ENCODE measurements around the gene RAB11A.

Gene RAB11A

DNA sequence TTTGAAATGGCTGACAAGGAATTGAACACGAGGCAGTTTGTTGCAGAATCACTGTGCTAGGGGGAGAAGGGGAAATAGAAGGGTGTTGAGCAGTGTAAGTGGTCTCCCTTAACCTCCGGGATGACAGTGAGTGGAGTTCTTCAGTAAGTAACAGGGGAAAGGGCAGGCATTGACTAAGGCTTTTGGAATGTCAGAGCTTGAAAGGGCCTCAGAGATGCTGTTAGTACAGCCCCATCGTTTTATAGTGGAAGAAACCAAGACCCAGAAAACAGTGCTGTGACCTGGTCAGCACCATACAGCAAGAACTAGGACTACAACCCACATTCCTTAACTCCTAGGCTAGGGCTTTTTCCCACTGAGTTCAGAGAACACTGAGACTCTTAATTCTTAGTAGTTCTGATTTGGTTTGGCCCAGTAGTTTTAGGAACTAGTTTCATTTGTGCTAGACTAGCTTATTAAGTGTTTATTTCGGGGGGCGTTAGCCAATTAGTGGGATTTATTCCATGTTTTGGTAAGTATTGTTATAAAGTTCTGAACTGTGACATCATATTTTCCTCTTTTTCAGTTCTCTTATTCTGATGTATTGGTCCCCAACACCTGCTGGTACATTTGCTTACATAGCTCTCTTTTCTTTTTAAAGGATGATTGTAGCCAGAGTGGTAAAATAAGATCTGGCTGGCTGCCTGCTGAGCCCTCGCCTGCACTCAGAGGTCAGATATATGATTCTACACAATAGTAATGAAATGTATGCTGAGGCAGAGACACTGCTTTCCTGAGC, 34.2 kb downstream of the RAB11A start:
- H3K4me3 ChIP-seq (ENCODE audit: low read length) = no peak overlapping the region
- no peak overlapping the region for H3K9ac ChIP-seq (ENCODE audit: low read length)
- no peaks in the 10 kb centered on the region for H3K36me3 ChIP-seq (ENCODE audit: control insufficient read depth, insufficient read depth, low read length)
- no peaks in the 10 kb centered on the region for H3K4me1 ChIP-seq (ENCODE audit: control insufficient read depth, insufficient read depth, low read length)
- no peak overlapping the region for H3K27ac ChIP-seq (ENCODE audit: low read depth, low read length)
- H3K27me3 ChIP-seq (ENCODE audit: control insufficient read depth, insufficient read depth, low read length) = no peaks in the 10 kb centered on the region

DNA sequence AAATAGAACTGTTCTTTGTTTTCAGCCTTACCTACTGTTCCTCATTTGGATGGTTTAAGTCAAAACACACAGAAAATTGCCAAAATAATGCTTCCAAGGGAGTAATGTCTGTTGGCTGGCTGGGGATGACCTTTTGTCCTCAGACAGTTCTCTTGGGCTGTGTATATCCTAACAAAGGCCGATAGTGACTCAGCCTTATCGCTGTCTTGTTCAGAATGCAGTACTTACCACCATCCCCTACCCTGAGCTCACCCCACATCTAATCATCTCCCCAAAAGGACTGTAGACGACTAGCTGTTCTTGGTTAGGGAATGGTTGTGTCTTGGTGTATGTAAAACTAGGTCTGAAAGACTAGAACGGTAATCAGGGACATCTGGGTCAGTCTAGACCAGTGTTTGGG, 35.0 kb downstream of the RAB11A start:
- no peak overlapping the region for H3K4me3 ChIP-seq (ENCODE audit: low read length)
- H3K27ac ChIP-seq (ENCODE audit: low read depth, low read length) = no peak overlapping the region
- H3K36me3 ChIP-seq (ENCODE audit: control insufficient read depth, insufficient read depth, low read length) = no peaks in the 10 kb centered on the region
- no peaks in the 10 kb centered on the region for H3K27me3 ChIP-seq (ENCODE audit: control insufficient read depth, insufficient read depth, low read length)
- no peaks in the 10 kb centered on the region for H3K4me1 ChIP-seq (ENCODE audit: control insufficient read depth, insufficient read depth, low read length)
- H3K9ac ChIP-seq (ENCODE audit: low read length) = no peak overlapping the region

DNA sequence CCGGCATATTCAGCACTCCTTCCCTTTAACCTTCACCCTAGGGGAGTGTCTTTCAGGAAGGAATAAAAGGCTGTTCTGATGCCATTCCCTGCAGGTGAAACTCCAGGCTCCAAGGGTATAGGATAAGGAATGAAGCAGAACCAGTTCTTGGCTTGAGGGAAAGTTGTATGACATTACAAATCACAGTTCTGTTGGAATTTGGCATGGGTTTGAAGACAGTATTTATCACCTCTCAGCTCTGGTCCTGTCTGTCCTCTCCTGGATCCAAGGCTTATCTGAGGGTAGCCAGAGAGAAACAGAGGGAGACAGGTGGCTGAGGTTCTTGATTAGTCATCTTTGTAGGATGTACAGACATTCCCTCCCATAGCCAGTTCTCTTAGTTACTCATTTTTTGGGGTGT, 37.1 kb downstream of the RAB11A start:
- Histone ChIP-seq H3K27ac (ENCODE audit: low read depth, low read length) (no peak overlapping the region), H3K9ac (ENCODE audit: low read length) (no peak overlapping the region), H3K36me3 (ENCODE audit: control insufficient read depth, insufficient read depth, low read length) (peaks cover 3% of the 10 kb centered on the region), H3K4me1 (ENCODE audit: control insufficient read depth, insufficient read depth, low read length) (no peaks in the 10 kb centered on the region), H3K27me3 (ENCODE audit: control insufficient read depth, insufficient read depth, low read length) (no peaks in the 10 kb centered on the region), H3K4me3 (ENCODE audit: low read length) (no peak overlapping the region)

DNA sequence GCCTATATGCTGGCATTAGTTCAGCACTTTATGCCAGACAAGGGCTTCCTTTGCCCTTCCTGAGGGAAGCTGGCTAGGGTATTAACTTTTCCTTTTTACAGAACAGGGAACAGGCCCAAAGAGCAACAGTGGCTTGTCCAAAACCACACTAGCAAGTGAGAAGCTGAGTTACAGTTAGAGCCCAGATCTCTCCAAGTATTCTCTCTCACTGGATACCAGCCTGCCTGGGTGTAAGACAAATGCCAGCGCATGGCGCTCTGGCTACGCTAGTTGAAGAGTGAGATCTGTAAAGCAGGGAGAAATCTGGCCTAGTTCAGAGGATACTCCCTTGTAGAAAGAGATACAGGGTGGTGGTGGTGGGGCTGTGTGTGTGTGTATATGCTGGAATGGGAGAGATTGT, 38.4 kb downstream of the RAB11A start:
- H3K27me3 ChIP-seq (ENCODE audit: control insufficient read depth, insufficient read depth, low read length) = no peaks in the 10 kb centered on the region
- no peak overlapping the region for H3K27ac ChIP-seq (ENCODE audit: low read depth, low read length)
- peaks cover 3% of the 10 kb centered on the region for H3K36me3 ChIP-seq (ENCODE audit: control insufficient read depth, insufficient read depth, low read length)
- no peak overlapping the region for H3K4me3 ChIP-seq (ENCODE audit: low read length)
- H3K4me1 ChIP-seq (ENCODE audit: control insufficient read depth, insufficient read depth, low read length) = no peaks in the 10 kb centered on the region
- H3K9ac ChIP-seq (ENCODE audit: low read length) = no peak overlapping the region

DNA sequence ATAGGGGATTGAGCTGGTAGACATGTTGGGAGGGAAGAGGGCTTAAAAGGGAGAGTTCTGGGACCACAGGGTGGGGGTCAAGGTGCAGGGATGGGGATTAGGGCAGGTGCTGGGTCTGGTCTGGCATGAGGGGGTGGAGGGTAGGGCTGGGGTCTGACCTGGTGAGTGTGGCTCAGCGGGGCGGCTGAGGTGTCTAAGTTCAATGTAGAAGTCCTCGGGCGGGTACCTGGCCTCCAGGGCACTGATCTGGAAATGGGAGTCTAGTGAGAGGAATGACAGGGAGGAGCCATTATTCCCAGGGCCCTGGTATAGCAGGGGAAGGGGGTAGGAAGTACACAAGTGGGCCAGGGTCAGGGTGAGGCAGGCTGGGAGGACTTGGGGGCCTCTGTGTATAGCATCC, 39.6 kb downstream of the RAB11A start:
- Histone ChIP-seq H3K27me3 (ENCODE audit: control insufficient read depth, insufficient read depth, low read length) (no peaks in the 10 kb centered on the region), H3K36me3 (ENCODE audit: control insufficient read depth, insufficient read depth, low read length) (peaks cover 3% of the 10 kb centered on the region)

DNA sequence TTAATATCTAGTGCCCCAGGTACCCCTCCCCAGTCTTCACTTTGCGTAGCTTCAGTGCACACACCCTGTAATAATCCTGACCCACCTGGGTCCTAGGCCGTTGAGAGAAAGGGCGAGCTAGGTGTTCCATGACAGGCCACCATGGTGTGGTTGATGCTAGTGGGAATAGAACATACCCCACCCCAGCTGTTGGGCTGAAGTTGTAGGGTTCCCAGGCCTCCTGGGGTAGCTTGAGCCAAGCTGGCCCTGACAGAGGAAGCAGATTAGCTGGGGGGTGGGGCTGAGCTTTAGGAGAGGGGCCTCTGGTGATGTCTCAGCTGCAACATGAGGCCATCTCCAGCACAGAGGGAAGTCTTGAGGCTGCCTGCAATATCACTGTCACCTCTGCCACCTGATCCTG, 40.5 kb downstream of the RAB11A start:
- Histone ChIP-seq H3K27ac (ENCODE audit: low read depth, low read length) (no peak overlapping the region), H3K36me3 (ENCODE audit: control insufficient read depth, insufficient read depth, low read length) (peaks cover 3% of the 10 kb centered on the region), H3K4me3 (ENCODE audit: low read length) (no peak overlapping the region), H3K27me3 (ENCODE audit: control insufficient read depth, insufficient read depth, low read length) (no peaks in the 10 kb centered on the region), H3K4me1 (ENCODE audit: control insufficient read depth, insufficient read depth, low read length) (no peaks in the 10 kb centered on the region), H3K9ac (ENCODE audit: low read length) (no peak overlapping the region)

More for the DNA sequence above, 39.6 kb downstream of the RAB11A start:
- Histone ChIP-seq H3K4me1 (ENCODE audit: control insufficient read depth, insufficient read depth, low read length) (no peaks in the 10 kb centered on the region), H3K4me3 (ENCODE audit: low read length) (no peak overlapping the region), H3K27ac (ENCODE audit: low read depth, low read length) (no peak overlapping the region), H3K9ac (ENCODE audit: low read length) (no peak overlapping the region)

DNA sequence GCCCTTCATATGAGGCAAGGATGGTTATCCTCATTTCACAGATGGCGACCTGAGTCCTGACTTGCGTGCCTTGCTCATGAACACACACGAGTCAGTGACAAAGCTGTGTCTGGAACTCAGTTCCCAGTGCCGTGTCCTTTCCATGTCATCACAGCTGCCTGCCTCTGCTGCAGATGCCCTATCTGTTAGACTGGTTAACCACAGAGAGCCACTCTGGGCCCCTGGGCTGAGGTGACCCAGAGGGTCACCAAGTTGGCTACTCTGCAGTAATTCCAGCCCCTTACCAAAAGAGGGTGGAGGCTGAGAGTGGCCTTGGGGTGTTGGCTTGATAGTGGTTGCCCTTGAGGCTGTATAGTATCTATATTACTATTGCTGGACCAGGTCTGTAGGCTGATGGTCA, 41.0 kb downstream of the RAB11A start:
- peaks cover 3% of the 10 kb centered on the region for H3K36me3 ChIP-seq (ENCODE audit: control insufficient read depth, insufficient read depth, low read length)
- H3K27me3 ChIP-seq (ENCODE audit: control insufficient read depth, insufficient read depth, low read length) = no peaks in the 10 kb centered on the region
- H3K27ac ChIP-seq (ENCODE audit: low read depth, low read length) = no peak overlapping the region

DNA sequence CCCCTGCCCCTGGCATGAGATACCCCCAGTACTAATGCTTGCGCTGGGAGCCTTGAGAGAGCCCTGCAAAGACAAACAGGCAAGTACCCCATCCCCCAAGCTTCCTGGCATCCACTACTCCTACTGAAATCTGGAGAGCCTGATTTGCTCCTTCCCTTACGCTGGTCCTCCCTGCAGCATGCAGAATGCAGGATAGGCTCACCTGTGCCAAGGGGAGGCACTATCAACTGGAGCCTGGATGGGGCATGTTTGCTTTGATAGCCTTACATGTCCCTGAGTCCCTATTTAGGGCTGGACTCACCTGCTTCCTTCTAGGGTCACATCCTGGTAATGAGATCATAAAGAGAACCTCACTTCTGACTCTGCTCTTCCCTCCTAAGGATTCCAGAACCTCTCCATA, 42.9 kb downstream of the RAB11A start:
- Histone ChIP-seq H3K27me3 (ENCODE audit: control insufficient read depth, insufficient read depth, low read length) (no peaks in the 10 kb centered on the region), H3K27ac (ENCODE audit: low read depth, low read length) (no peak overlapping the region), H3K36me3 (ENCODE audit: control insufficient read depth, insufficient read depth, low read length) (peaks cover 3% of the 10 kb centered on the region), H3K9ac (ENCODE audit: low read length) (no peak overlapping the region), H3K4me3 (ENCODE audit: low read length) (no peak overlapping the region), H3K4me1 (ENCODE audit: control insufficient read depth, insufficient read depth, low read length) (no peaks in the 10 kb centered on the region)

More for the DNA sequence above, 41.0 kb downstream of the RAB11A start:
- H3K4me1 ChIP-seq (ENCODE audit: control insufficient read depth, insufficient read depth, low read length) = no peaks in the 10 kb centered on the region
- H3K4me3 ChIP-seq (ENCODE audit: low read length) = no peak overlapping the region
- no peak overlapping the region for H3K9ac ChIP-seq (ENCODE audit: low read length)

DNA sequence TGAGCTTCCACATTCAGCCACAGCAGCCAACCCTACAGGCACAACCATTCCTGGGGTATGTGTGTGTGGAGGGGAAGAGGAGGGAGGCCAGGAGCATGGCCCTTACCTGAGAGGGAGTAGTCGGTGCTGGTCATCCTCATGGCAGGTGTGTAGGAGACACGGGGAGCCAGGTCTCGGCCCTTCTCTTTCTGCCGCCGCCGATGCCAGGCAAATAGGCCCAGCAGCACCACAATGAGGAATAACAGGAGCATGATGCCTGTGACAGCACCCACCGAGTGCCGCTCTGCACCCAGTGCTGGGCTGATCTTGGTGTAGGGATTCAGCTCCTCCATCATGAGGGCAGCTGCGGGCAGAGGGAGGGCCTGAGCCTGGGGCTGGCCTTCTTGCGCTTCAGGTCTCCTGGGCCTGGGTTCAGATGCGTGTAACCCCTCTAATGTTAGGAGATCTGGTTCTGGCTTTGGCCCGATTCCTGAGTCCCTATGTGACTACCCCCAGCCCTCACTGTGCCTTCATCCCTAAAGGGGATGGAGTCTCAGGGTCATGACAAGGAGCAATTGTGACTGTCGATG, 44.4 kb downstream of the RAB11A start:
- no peaks in the 10 kb centered on the region for H3K27me3 ChIP-seq (ENCODE audit: control insufficient read depth, insufficient read depth, low read length)
- H3K9ac ChIP-seq (ENCODE audit: low read length) = no peak overlapping the region
- peaks cover 3% of the 10 kb centered on the region for H3K36me3 ChIP-seq (ENCODE audit: control insufficient read depth, insufficient read depth, low read length)
- H3K4me1 ChIP-seq (ENCODE audit: control insufficient read depth, insufficient read depth, low read length) = no peaks in the 10 kb centered on the region
- H3K4me3 ChIP-seq (ENCODE audit: low read length) = no peak overlapping the region
- H3K27ac ChIP-seq (ENCODE audit: low read depth, low read length) = no peak overlapping the region

DNA sequence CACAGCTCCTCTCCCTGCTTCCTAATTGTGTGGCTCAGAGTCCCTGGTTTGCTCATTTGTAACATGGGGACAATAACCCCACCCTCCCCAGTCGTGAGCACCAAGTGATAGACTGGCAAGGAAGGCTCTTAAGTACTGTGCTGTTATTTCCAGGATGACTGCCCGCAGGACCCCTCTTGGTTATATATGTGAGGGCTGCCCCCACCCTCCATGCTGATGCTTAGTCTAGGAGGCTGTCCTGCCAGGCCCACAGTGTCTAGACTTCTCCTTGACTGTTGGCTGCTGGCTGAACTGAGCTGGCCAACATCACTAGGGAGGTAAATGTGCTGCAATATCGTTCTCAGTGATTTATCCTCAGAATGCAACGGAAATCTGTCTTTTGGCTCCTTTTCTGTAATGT, 45.1 kb downstream of the RAB11A start:
- Histone ChIP-seq H3K4me1 (ENCODE audit: control insufficient read depth, insufficient read depth, low read length) (no peaks in the 10 kb centered on the region), H3K27me3 (ENCODE audit: control insufficient read depth, insufficient read depth, low read length) (no peaks in the 10 kb centered on the region), H3K36me3 (ENCODE audit: control insufficient read depth, insufficient read depth, low read length) (peaks cover 3% of the 10 kb centered on the region), H3K4me3 (ENCODE audit: low read length) (no peak overlapping the region), H3K9ac (ENCODE audit: low read length) (no peak overlapping the region), H3K27ac (ENCODE audit: low read depth, low read length) (no peak overlapping the region)

DNA sequence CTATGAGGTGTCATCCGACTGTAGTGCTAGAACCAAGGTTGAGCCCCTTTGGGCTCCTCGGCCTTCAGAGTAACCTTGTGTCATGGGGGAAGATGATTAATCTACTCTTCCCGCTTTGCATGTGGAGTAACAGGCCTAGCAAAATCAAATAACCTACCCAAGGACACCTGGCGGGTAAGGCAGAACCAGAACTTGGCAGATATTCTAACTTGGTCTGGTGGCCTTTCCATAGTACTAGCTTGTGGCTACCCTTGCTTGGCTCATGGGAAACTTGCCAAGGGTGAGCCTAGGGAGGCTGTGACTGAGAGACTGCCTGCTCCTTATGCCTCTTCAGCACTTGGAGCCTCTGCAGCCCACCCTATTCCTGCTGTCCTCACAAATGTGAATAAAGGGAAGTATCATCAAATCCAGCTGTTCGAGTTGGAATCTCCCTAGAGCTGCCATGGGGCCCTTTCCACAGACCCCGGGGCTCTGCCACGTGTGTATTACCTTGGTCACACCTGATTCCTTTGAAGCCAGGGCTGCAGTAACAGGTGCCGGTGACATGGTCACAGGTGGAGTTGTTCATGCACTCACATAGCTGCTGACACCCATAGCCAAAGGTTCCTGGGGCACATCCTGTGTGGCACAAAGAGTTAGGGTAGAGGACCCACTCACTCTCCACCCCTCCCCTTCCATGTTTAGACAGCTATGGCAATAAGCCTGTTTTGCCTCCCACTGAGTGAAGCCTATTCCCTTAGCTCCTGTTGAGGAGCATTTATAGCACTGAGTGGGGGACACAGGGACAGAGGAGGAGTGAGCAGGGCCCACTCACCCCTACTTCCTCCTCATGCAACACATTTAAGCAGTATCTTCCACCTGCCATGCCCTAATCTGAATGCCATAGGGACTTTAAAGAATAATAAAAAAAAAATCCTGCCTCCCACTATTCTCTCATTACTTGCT, 46.0 kb downstream of the RAB11A start:
- Histone ChIP-seq H3K27ac (ENCODE audit: low read depth, low read length) (no peak overlapping the region), H3K4me3 (ENCODE audit: low read length) (no peak overlapping the region), H3K27me3 (ENCODE audit: control insufficient read depth, insufficient read depth, low read length) (no peaks in the 10 kb centered on the region), H3K9ac (ENCODE audit: low read length) (no peak overlapping the region), H3K36me3 (ENCODE audit: control insufficient read depth, insufficient read depth, low read length) (peaks cover 3% of the 10 kb centered on the region), H3K4me1 (ENCODE audit: control insufficient read depth, insufficient read depth, low read length) (no peaks in the 10 kb centered on the region)

DNA sequence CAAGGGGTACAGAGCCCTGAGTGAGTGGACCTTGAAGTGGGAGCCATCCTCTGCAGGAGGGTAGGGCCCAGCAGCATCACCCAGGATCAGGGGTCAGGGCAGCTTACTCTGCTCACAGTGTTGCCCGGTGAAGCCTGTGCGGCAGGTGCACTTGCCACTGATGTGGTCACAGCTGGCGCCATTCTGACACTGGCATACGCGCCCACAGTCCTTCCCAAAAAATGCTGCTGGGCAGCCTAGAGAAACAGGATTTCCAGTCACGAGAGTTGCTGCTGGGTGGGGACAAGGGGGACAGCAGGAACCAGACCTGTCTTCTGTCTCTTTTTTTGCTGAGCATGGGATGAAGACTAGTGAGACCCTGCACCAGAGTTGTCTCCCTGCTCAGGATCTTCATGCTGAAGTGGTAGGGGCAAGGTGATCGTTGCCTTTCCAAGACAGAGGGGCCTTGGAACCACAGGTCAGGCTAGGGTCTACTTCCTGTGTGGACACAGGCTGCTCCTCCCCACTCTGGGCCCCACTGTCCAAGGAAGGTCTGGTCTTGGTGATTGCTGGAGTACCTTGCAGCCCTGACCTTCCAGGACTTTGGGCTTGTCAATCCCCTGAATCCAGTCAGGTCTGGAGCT, 46.9 kb downstream of the RAB11A start:
- H3K27ac ChIP-seq (ENCODE audit: low read depth, low read length) = no peak overlapping the region
- no peak overlapping the region for H3K9ac ChIP-seq (ENCODE audit: low read length)

More for the DNA sequence above, 46.9 kb downstream of the RAB11A start:
- H3K4me3 ChIP-seq (ENCODE audit: low read length) = no peak overlapping the region
- H3K4me1 ChIP-seq (ENCODE audit: control insufficient read depth, insufficient read depth, low read length) = no peaks in the 10 kb centered on the region
- H3K36me3 ChIP-seq (ENCODE audit: control insufficient read depth, insufficient read depth, low read length) = no peaks in the 10 kb centered on the region
- H3K27me3 ChIP-seq (ENCODE audit: control insufficient read depth, insufficient read depth, low read length) = no peaks in the 10 kb centered on the region

Data from rectal smooth muscle tissue (tissue), 1 donor.